HepG2 (cell line): ENCODE data around the gene SRCIN1. TPM values are rescaled to one million over a fixed set of nuclear protein-coding genes. Genes with fewer than 3 reads are reported as not detected.

Experiments used
- FIP1L1 ChIP-seq: fragments of 200-400 bp; formaldehyde crosslinking; IDR thresholded peaks from 2 replicates; pipeline ENCODE4 v1.6.1; 2018; ENCODE audit warnings: low read depth, mild to moderate bottlenecking, low read length, moderate library complexity, borderline replicate concordance; ENCODE audit not compliant: insufficient read depth
- KLF13 ChIP-seq: sonication (generic); formaldehyde crosslinking; IDR thresholded peaks from 2 replicates; pipeline ENCODE4 v1.4.0; 2020; ENCODE audit warnings: mild to moderate bottlenecking, missing genetic modification reagents
- MAF1 ChIP-seq: sonication (generic); formaldehyde crosslinking; IDR thresholded peaks from 2 replicates; pipeline ENCODE4 v1.5.0; 2020; ENCODE audit warnings: missing genetic modification reagents, borderline replicate concordance
- MEF2D ChIP-seq: sonication (generic); formaldehyde crosslinking; IDR thresholded peaks from 2 replicates; pipeline ENCODE4 v1.5.1; 2020; ENCODE audit warnings: mild to moderate bottlenecking, missing genetic modification reagents
- NFKBIZ ChIP-seq: IDR thresholded peaks from 2 replicates; pipeline ENCODE4 v1.6.1; 2018; ENCODE audit warnings: missing genetic modification reagents, missing compliant biosample characterization
- NFYB ChIP-seq: sonication (generic); formaldehyde crosslinking; IDR thresholded peaks from 2 replicates; pipeline ENCODE4 v1.4.0; 2020; ENCODE audit warnings: missing genetic modification reagents
- PHF5A ChIP-seq: IDR thresholded peaks from one replicate; pipeline ENCODE4 v1.6.1; 2018; ENCODE audit warnings: low read depth, missing genetic modification reagents; ENCODE audit not compliant: unreplicated experiment
- POLR2A ChIP-seq, 2 experiments: IDR thresholded peaks; 2 replicates each; pipeline ENCODE4 v1.6.1; 2011; ENCODE audit warnings: low read depth in 2 of 2, low read length in 2 of 2, mild to moderate bottlenecking in 1 of 2, moderate library complexity in 1 of 2; ENCODE audit not compliant: insufficient read depth in 1 of 2
- SIN3A ChIP-seq: IDR thresholded peaks from 2 replicates; pipeline ENCODE4 v1.6.1; 2011; ENCODE audit warnings: low read depth, mild to moderate bottlenecking, control low read depth, low read length, borderline replicate concordance
- SP5 ChIP-seq: IDR thresholded peaks from 2 replicates; pipeline ENCODE4 v1.6.1; 2016; ENCODE audit warnings: low read depth, borderline replicate concordance
- WIZ ChIP-seq: sonication (generic); formaldehyde crosslinking; IDR thresholded peaks from 2 replicates; pipeline ENCODE4 v1.5.1; 2020; ENCODE audit warnings: mild to moderate bottlenecking, missing genetic modification reagents
- ZMYM4 ChIP-seq: sonication (generic); formaldehyde crosslinking; IDR thresholded peaks from 2 replicates; pipeline ENCODE4 v1.8.1; 2023; ENCODE audit warnings: mild to moderate bottlenecking, missing genetic modification reagents
- ZNF20 ChIP-seq: sonication (generic); formaldehyde crosslinking; IDR thresholded peaks from 2 replicates; pipeline ENCODE4 v1.4.0; 2020; ENCODE audit warnings: mild to moderate bottlenecking, moderate library complexity, missing genetic modification reagents
- ZNF205 ChIP-seq: IDR thresholded peaks from 2 replicates; pipeline ENCODE4 v1.6.1; 2018; ENCODE audit warnings: missing biosample characterization, missing genetic modification reagents
- ZNF230 ChIP-seq: sonication (generic); formaldehyde crosslinking; IDR thresholded peaks from 2 replicates; pipeline ENCODE4 v1.4.0; 2020; ENCODE audit warnings: mild to moderate bottlenecking, missing genetic modification reagents
- ZNF768 ChIP-seq: sonication (generic); formaldehyde crosslinking; IDR thresholded peaks from 2 replicates; pipeline ENCODE4 v1.4.0; 2020; ENCODE audit warnings: missing genetic modification reagents
- polyA plus RNA-seq, 8 experiments: library from polyadenylated mRNA; depleted of rRNA in 3 of 8; stranded (reverse) in 7 of 8; unstranded in 1 of 8; fragments of >200 nt; fragmentation: Illumina TruSeq in 4 of 8; extraction: Trizol in 4 of 8; gene quantifications; 2 replicates each; pipeline versions ENCODE4 v1.2.1 to v1.2.3, GENCODE V29; 2011 to 2016; ENCODE audit warnings: low read depth in 4 of 8, missing spikeins in 1 of 8, mixed read lengths in 1 of 8; ENCODE audit not compliant: insufficient read depth in 1 of 8
- total RNA-seq, 5 experiments: library from RNA; depleted of rRNA; stranded (reverse); fragments of >200 nt; fragmentation: Illumina TruSeq; extraction: Trizol; gene quantifications; 2 replicates each; pipeline ENCODE4 v1.2.3, GENCODE V29; 2016; ENCODE audit warnings: low read depth in 1 of 5
- TF ChIP-seq, protein P1 (sequence below): sonication (generic); formaldehyde crosslinking; IDR thresholded peaks from 2 replicates; pipeline ENCODE4 v1.4.0; 2020; ENCODE audit warnings: missing genetic modification reagents
- TF ChIP-seq, protein P2 (sequence below): sonication (generic); formaldehyde crosslinking; IDR thresholded peaks from 2 replicates; pipeline ENCODE4 v1.5.1; 2020; ENCODE audit warnings: mild to moderate bottlenecking, missing genetic modification reagents, borderline replicate concordance
- TF ChIP-seq, protein P3 (sequence below): IDR thresholded peaks from 2 replicates; pipeline ENCODE4 v1.6.1; 2016
- TF ChIP-seq, protein P4 (sequence below): sonication (generic); formaldehyde crosslinking; IDR thresholded peaks from 2 replicates; pipeline ENCODE4 v1.8.0; 2022; ENCODE audit warnings: missing genetic modification reagents, mild to moderate bottlenecking, moderate library complexity, borderline replicate concordance

SRCIN1 gene
- total and polyA plus RNA-seq, 2 of the 13 experiments (the other 11 are each of a cell fraction or from before 2014, with no cell fraction given) = 1.2 to 9.6 TPM

DNA sequence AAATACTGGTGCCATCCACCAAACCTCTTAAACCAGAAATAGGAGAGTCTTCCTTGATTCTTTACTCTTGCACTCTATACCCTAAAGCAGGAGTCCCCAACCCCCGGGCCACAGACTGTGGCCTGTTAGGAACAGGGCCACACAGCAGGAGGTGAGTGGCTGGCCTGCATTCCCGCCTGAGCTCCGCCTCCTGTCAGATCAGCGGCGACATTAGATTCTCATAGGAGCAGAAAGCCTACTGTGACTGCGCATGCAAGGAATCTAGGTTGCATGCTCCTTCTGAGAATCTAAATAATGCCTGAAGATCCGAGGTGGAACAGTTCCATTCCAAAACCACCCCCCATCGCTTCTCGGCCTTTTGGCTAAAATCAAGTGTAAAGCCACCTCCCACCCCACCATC, 30.3 kb upstream of the SRCIN1 start (continued):
- TF ChIP-seq, protein P1, sequence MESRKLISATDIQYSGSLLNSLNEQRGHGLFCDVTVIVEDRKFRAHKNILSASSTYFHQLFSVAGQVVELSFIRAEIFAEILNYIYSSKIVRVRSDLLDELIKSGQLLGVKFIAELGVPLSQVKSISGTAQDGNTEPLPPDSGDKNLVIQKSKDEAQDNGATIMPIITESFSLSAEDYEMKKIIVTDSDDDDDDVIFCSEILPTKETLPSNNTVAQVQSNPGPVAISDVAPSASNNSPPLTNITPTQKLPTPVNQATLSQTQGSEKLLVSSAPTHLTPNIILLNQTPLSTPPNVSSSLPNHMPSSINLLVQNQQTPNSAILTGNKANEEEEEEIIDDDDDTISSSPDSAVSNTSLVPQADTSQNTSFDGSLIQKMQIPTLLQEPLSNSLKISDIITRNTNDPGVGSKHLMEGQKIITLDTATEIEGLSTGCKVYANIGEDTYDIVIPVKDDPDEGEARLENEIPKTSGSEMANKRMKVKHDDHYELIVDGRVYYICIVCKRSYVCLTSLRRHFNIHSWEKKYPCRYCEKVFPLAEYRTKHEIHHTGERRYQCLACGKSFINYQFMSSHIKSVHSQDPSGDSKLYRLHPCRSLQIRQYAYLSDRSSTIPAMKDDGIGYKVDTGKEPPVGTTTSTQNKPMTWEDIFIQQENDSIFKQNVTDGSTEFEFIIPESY = peak; percentile 55
- TF ChIP-seq, protein P2, sequence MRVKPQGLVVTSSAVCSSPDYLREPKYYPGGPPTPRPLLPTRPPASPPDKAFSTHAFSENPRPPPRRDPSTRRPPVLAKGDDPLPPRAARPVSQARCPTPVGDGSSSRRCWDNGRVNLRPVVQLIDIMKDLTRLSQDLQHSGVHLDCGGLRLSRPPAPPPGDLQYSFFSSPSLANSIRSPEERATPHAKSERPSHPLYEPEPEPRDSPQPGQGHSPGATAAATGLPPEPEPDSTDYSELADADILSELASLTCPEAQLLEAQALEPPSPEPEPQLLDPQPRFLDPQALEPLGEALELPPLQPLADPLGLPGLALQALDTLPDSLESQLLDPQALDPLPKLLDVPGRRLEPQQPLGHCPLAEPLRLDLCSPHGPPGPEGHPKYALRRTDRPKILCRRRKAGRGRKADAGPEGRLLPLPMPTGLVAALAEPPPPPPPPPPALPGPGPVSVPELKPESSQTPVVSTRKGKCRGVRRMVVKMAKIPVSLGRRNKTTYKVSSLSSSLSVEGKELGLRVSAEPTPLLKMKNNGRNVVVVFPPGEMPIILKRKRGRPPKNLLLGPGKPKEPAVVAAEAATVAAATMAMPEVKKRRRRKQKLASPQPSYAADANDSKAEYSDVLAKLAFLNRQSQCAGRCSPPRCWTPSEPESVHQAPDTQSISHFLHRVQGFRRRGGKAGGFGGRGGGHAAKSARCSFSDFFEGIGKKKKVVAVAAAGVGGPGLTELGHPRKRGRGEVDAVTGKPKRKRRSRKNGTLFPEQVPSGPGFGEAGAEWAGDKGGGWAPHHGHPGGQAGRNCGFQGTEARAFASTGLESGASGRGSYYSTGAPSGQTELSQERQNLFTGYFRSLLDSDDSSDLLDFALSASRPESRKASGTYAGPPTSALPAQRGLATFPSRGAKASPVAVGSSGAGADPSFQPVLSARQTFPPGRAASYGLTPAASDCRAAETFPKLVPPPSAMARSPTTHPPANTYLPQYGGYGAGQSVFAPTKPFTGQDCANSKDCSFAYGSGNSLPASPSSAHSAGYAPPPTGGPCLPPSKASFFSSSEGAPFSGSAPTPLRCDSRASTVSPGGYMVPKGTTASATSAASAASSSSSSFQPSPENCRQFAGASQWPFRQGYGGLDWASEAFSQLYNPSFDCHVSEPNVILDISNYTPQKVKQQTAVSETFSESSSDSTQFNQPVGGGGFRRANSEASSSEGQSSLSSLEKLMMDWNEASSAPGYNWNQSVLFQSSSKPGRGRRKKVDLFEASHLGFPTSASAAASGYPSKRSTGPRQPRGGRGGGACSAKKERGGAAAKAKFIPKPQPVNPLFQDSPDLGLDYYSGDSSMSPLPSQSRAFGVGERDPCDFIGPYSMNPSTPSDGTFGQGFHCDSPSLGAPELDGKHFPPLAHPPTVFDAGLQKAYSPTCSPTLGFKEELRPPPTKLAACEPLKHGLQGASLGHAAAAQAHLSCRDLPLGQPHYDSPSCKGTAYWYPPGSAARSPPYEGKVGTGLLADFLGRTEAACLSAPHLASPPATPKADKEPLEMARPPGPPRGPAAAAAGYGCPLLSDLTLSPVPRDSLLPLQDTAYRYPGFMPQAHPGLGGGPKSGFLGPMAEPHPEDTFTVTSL (CRISPR knock-in tag) = no peak
- TF ChIP-seq KLF13 (CRISPR knock-in tag) (no peak), ZNF230 (CRISPR knock-in tag) (no peak), ZNF20 (no peak), MAF1 (no peak), SIN3A (no peak), ZNF205 (CRISPR knock-in tag) (no peak), PHF5A (CRISPR knock-in tag) (no peak), MEF2D (CRISPR knock-in tag) (no peak), SP5 (CRISPR knock-in tag) (peak; percentile 79), ZMYM4 (0 out of 2 replicates have a peak, but pooled peaks have one; percentile 20), NFYB (0 out of 2 replicates have a peak, but pooled peaks have one; percentile 17), FIP1L1 (no peak), NFKBIZ (CRISPR knock-in tag) (no peak), POLR2A (IDR thresholded peaks at IDR 0.05; ENCODE audit: insufficient read depth in 1 of 2, low read depth in 2 of 2, low read length in 2 of 2) (no peak), ZNF768 (peak; percentile 38; the same call in 1 of the 2 replicates), WIZ (CRISPR knock-in tag) (no peak)
- TF ChIP-seq, protein P3, sequence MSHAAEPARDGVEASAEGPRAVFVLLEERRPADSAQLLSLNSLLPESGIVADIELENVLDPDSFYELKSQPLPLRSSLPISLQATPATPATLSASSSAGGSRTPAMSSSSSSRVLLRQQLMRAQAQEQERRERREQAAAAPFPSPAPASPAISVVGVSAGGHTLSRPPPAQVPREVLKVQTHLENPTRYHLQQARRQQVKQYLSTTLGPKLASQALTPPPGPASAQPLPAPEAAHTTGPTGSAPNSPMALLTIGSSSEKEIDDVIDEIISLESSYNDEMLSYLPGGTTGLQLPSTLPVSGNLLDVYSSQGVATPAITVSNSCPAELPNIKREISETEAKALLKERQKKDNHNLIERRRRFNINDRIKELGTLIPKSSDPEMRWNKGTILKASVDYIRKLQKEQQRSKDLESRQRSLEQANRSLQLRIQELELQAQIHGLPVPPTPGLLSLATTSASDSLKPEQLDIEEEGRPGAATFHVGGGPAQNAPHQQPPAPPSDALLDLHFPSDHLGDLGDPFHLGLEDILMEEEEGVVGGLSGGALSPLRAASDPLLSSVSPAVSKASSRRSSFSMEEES = no peak
- TF ChIP-seq, protein P4, sequence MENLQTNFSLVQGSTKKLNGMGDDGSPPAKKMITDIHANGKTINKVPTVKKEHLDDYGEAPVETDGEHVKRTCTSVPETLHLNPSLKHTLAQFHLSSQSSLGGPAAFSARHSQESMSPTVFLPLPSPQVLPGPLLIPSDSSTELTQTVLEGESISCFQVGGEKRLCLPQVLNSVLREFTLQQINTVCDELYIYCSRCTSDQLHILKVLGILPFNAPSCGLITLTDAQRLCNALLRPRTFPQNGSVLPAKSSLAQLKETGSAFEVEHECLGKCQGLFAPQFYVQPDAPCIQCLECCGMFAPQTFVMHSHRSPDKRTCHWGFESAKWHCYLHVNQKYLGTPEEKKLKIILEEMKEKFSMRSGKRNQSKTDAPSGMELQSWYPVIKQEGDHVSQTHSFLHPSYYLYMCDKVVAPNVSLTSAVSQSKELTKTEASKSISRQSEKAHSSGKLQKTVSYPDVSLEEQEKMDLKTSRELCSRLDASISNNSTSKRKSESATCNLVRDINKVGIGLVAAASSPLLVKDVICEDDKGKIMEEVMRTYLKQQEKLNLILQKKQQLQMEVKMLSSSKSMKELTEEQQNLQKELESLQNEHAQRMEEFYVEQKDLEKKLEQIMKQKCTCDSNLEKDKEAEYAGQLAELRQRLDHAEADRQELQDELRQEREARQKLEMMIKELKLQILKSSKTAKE (CRISPR knock-in tag) = no peak
